OCI-LY3 (cell line): Measurements from ENCODE around the gene CCDC27.
"Not testable (repeated sequence)": the region's sequence is repeated elsewhere in the genome, so short reads cannot be mapped to it uniquely, and the experiment has no call there.

ENCODE experiments used
- H2AFZ ChIP-seq: fragments of 200-600, 300-600 bp; shearing (Covaris generic); 2 replicates; pipeline ENCODE4 v1.6.0; 2014; ENCODE audit warnings: antibody characterized with exemption, low read depth, low read length
- H3K27ac ChIP-seq: fragments of 200-600, 300-600 bp; sonication (generic); 2 replicates; pipeline ENCODE4 v1.5.1; 2014; ENCODE audit warnings: mild to moderate bottlenecking, low read length, moderate library complexity, mixed read lengths
- H3K27me3 ChIP-seq: fragments of 200-600, 300-600 bp; sonication (generic); 2 replicates; pipeline ENCODE4 v1.6.1; 2014; ENCODE audit warnings: low read depth, low read length, mixed read lengths
- H3K36me3 ChIP-seq: fragments of 200-600, 300-600 bp; sonication (generic); replicated peaks from 2 replicates; pipeline ENCODE3; 2014; ENCODE audit warnings: low read depth, low read length, mixed read lengths
- H3K4me1 ChIP-seq: fragments of 300-600, 200-600 bp; sonication (generic); 2 replicates; pipeline ENCODE4 v1.6.1; 2014; ENCODE audit warnings: low read length, mixed read lengths
- H3K4me2 ChIP-seq: fragments of 200-600, 300-600 bp; sonication (generic); 2 replicates; pipeline ENCODE4 v1.6.1; 2014; ENCODE audit warnings: low read length, mixed read lengths
- H3K4me3 ChIP-seq: fragments of 300-600, 200-600 bp; sonication (generic); 2 replicates; pipeline ENCODE4 v1.5.1; 2014; ENCODE audit warnings: antibody characterized with exemption, mild to moderate bottlenecking, low read length, moderate library complexity
- H3K79me2 ChIP-seq: fragments of 300-600, 200-600 bp; shearing (Covaris generic); 2 replicates; pipeline ENCODE4 v1.6.1; 2014; ENCODE audit warnings: mild to moderate bottlenecking, low read length, mixed read lengths
- H3K9ac ChIP-seq: fragments of 300-600, 200-600 bp; shearing (Covaris generic); 2 replicates; pipeline ENCODE4 v1.6.0; 2014; ENCODE audit warnings: mild to moderate bottlenecking, low read length, moderate library complexity
- H3K9me3 ChIP-seq: fragments of 200-600, 300-600 bp; shearing (Covaris generic); 2 replicates; pipeline ENCODE4 v1.6.1; 2014; ENCODE audit warnings: low read length, mixed read lengths; ENCODE audit not compliant: insufficient read depth
- H4K20me1 ChIP-seq: fragments of 200-600, 300-600 bp; sonication (generic); 2 replicates; pipeline ENCODE4 v1.6.1; 2016; ENCODE audit warnings: low read length, mixed read lengths; ENCODE audit not compliant: insufficient read depth
- EZH2phosphoT487 ChIP-seq: fragments of 200-600 bp; shearing (Covaris generic); IDR thresholded peaks from 2 replicates; pipeline ENCODE4 v1.6.1; 2018; ENCODE audit warnings: antibody characterized with exemption, mixed run types, low read depth
- TF ChIP-seq, protein P1 (sequence below): fragments of 200-600, 300-600 bp; sonication (generic); IDR thresholded peaks from 2 replicates; pipeline ENCODE4 v1.5.1; 2014; ENCODE audit warnings: antibody characterized with exemption, low read length, low read depth

Gene CCDC27

DNA sequence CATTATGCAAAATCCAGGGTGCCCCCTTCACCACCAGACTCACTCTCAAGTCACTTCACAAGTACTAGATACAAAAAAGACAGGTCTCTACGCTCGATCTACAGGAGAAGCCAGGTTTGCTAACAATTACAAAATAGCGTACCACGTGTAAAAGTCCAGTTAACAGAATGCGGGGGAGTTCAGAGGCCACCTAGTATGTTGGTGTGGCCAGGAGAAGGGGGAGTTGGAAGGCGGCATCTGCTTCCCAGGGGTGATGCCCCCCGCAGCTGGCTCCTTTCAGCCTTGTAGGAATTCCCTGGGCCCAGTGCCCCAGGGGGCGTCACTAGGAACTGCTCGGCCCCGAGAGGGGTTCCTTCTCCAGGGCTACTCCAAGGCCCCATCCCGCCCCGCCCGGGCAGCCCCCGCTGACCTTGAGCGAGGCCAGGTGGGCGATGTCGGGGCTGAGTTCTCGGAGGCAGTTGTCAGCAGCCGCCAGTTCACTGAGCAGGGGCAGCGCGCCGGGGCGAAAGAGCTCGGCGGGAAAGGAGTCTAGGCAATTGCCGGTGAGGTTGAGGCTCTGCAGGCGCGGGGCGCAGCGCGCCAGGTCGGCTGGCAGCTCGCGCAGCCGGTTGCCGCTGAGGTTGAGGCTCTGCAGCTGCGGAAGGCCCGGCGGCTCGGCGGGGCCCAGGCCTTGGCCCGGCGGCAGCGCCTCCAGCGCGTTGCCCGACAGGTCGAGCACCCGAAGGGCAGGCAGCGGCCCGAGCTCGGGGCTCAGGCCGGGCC is 43.4 kb downstream of the CCDC27 start:
- Histone ChIP-seq H3K9ac (peak overlapping the region; percentile 85), H3K36me3 (no peaks in the 10 kb centered on the region), H3K9me3 (0 out of 2 replicates have a peak, but pooled peaks cover 3% of the 10 kb centered on the region), H3K27me3 (no peaks in the 10 kb centered on the region), H3K4me3 (peak overlapping the region; percentile 96), H3K4me1 (peaks cover 17% of the 10 kb centered on the region), H3K79me2 (peaks cover 43% of the 10 kb centered on the region), H4K20me1 (no peaks in the 10 kb centered on the region), H3K4me2 (peak overlapping the region; percentile 82), H2AFZ (no peak overlapping the region), H3K27ac (no peak overlapping the region)
- TF ChIP-seq, protein P1, sequence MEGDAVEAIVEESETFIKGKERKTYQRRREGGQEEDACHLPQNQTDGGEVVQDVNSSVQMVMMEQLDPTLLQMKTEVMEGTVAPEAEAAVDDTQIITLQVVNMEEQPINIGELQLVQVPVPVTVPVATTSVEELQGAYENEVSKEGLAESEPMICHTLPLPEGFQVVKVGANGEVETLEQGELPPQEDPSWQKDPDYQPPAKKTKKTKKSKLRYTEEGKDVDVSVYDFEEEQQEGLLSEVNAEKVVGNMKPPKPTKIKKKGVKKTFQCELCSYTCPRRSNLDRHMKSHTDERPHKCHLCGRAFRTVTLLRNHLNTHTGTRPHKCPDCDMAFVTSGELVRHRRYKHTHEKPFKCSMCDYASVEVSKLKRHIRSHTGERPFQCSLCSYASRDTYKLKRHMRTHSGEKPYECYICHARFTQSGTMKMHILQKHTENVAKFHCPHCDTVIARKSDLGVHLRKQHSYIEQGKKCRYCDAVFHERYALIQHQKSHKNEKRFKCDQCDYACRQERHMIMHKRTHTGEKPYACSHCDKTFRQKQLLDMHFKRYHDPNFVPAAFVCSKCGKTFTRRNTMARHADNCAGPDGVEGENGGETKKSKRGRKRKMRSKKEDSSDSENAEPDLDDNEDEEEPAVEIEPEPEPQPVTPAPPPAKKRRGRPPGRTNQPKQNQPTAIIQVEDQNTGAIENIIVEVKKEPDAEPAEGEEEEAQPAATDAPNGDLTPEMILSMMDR: no peak
- no peak for TF ChIP-seq EZH2phosphoT487

DNA sequence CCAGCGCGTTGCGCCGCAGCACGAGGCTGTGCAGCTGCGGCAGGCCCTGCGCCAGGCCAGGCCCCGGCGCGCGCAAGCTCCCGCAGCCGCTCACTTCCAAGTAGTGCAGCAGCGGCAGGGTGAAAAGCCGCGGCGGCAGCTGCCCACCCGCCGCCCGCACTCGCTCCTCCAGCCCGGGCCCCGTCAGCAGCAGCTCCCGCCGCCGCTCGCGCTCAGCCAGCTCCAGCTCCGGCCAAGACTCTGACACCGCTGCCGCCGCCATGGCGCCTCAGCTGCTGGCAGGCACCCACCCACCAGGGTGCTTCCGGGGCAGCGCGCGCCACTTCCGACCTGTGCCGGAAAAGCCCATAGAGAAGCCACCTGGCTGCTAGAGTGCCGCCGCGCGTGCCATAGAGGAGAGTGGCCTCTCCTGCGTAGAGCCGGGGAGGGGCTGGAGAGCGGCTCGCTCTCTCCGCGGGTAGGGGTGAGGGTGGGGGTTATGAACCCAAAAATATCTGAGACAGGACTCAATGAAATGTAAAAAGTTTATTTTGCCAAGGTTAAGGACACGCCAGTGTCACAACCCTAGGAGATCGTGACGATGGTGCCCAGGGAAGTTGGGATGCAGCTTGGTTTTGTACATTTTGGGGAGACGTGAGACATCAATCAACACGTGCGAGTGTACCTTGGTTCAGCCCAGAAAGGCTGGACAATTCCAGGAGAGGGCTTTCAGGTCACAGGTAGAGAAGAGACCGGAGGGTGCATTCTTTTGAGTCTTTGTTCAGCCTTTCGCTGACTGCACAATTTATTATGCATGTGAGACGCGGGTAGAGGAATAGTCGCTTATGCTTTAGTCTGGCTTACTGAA is 44.2 kb downstream of the CCDC27 start, which contains the start of gene LRRC47:
Gene LRRC47 (minus strand): TSS at position 284 of the 847 bp plus-strand sequence. CDS start 22 bp downstream, at position 262.
- Histone ChIP-seq H3K27ac (peak within 1 kb of the TSS; percentile 32; the same call in 1 of the 2 replicates), H3K4me1 (peaks cover 25% of the 10 kb centered on the region), H3K27me3 (no peaks in the 10 kb centered on the region), H3K9ac (peak within 1 kb of the TSS; percentile 85), H2AFZ (peak within 1 kb of the TSS; percentile 93), H3K4me3 (peak within 1 kb of the TSS; percentile 96), H3K9me3 (0 out of 2 replicates have a peak, but pooled peaks cover 3% of the 10 kb centered on the region), H3K4me2 (peak within 1 kb of the TSS; percentile 90), H3K36me3 (no peaks in the 10 kb centered on the region), H4K20me1 (no peaks in the 10 kb centered on the region), H3K79me2 (peaks cover 43% of the 10 kb centered on the region)
- no peak for TF ChIP-seq EZH2phosphoT487
- TF ChIP-seq, protein P1: no peak

DNA sequence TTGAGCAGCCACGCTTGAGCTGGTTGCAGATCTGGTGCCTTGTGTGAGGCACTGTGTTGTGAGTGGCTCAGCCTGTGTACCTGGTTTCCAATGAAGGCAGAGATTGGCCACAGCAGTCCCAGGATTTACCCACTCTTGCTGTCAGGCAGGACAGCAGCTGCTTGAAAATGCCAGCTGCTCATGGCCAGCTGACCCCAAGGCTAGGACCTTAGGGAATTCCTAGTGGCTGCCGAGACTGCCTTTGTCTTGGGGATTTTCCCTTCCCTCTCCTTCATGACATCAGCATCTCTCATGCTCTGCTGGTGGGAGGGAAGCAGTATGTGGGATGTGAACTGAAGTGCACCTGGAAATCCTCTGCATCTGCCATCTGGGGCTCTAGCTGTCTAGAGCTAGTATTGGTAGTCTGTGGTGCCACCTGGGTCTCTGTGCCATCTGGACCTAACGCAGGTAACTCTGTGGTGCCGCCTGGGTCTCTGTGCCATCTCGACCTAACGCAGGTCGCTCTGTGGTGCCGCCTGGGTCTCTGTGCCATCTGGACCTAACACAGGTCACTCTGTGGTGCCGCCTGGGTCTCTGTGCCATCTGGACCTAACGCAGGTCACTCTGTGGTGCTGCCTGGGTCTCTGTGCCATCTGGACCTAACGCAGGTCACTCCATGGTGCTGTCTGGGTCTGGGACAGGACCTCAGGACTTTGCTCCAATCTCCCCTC is 47.9 kb downstream of the CCDC27 start:
- H2AFZ ChIP-seq: no peak overlapping the region
- H3K9ac ChIP-seq: no peak overlapping the region
- no peaks in the 10 kb centered on the region for H4K20me1 ChIP-seq
- H3K9me3 ChIP-seq: 0 out of 2 replicates have a peak, but pooled peaks cover 3% of the 10 kb centered on the region
- peaks cover 40% of the 10 kb centered on the region for H3K4me1 ChIP-seq
- no peaks in the 10 kb centered on the region for H3K36me3 ChIP-seq
- no peak overlapping the region; the same call in 1 of the 2 replicates for H3K27ac ChIP-seq
- no peak overlapping the region for H3K4me3 ChIP-seq
- TF ChIP-seq, protein P1: no peak
- no peak for TF ChIP-seq EZH2phosphoT487
- peaks cover 12% of the 10 kb centered on the region for H3K27me3 ChIP-seq
- H3K79me2 ChIP-seq: peaks cover 12% of the 10 kb centered on the region
- no peak overlapping the region for H3K4me2 ChIP-seq

DNA sequence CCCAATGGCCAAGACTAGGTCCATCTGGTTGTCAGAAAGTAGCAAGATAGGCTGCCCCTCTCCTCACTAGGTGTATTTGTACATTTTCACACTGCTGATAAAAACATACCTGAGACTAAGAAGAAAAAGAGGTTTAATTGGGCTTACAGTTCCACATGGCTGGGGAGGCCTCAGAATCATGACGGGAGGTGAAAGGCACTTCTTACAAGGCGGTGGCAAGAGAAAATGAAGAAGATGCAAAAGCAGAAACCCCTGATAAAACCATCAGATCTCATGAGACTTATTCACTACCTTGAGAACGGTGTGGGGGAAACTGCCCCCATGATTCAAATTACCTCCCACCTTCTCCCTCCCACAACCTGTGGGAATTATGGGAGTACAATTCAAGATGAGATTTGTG is 48.5 kb downstream of the CCDC27 start:
- Histone ChIP-seq H3K4me2 (peak overlapping the region; percentile 58), H3K4me1 (peaks cover 40% of the 10 kb centered on the region), H3K27ac (peak overlapping the region; percentile 50; the same call in 1 of the 2 replicates), H3K27me3 (peaks cover 12% of the 10 kb centered on the region), H2AFZ (peak overlapping the region; percentile 67; the same call in 1 of the 2 replicates), H3K4me3 (peak overlapping the region; percentile 47; the same call in 1 of the 2 replicates)
- H3K36me3 ChIP-seq, H3K9ac ChIP-seq, H3K79me2 ChIP-seq, H3K9me3 ChIP-seq, H4K20me1 ChIP-seq: not testable (repeated sequence)
